PC-9 (cell line): ENCODE results near the gene CEMIP2.

ENCODE experiments used
- EZH2 ChIP-seq: fragments of 200-600 bp; sonication (generic); IDR thresholded peaks from 2 replicates; pipeline ENCODE4 v1.8.0; 2017; ENCODE audit warnings: antibody characterized with exemption, low read depth
- TF ChIP-seq, protein P1 (sequence below): fragments of 200-600 bp; sonication (generic); conservative IDR thresholded peaks from 2 replicates; pipeline ENCODE4 v1.6.1; 2017; ENCODE audit warnings: mixed run types, antibody characterized with exemption, mild to moderate bottlenecking, moderate library complexity

DNA sequence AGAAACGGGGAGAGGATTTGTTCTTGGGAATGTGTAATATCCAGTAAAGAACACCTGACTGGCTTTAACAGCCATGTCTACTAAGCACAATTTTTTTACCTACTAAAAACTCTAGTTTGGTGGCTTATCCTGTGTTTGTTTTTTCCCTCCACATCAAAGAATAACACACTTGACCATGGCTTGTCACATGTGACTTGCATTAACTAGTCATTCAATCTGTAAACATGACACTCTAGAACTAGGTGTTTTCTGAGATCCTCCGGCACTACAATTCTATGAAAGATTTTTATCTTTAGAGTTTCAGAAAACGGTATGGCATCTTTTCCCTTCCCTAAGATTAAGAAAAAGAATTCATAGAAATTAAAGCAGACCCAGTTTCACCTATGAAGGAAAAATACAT is 103.7 kb downstream of the CEMIP2 start:
- TF ChIP-seq, protein P1, sequence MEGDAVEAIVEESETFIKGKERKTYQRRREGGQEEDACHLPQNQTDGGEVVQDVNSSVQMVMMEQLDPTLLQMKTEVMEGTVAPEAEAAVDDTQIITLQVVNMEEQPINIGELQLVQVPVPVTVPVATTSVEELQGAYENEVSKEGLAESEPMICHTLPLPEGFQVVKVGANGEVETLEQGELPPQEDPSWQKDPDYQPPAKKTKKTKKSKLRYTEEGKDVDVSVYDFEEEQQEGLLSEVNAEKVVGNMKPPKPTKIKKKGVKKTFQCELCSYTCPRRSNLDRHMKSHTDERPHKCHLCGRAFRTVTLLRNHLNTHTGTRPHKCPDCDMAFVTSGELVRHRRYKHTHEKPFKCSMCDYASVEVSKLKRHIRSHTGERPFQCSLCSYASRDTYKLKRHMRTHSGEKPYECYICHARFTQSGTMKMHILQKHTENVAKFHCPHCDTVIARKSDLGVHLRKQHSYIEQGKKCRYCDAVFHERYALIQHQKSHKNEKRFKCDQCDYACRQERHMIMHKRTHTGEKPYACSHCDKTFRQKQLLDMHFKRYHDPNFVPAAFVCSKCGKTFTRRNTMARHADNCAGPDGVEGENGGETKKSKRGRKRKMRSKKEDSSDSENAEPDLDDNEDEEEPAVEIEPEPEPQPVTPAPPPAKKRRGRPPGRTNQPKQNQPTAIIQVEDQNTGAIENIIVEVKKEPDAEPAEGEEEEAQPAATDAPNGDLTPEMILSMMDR: no peak
- no peak for TF ChIP-seq EZH2
